ENCODE measurements around the gene PTPRN2. TPM values are rescaled to one million over a fixed set of nuclear protein-coding genes. Genes with fewer than 3 reads are reported as not detected.

PTPRN2 gene
- total RNA-seq, 2 donors from 2014 or later, result 30.3 to 40.7 TPM

DNA sequence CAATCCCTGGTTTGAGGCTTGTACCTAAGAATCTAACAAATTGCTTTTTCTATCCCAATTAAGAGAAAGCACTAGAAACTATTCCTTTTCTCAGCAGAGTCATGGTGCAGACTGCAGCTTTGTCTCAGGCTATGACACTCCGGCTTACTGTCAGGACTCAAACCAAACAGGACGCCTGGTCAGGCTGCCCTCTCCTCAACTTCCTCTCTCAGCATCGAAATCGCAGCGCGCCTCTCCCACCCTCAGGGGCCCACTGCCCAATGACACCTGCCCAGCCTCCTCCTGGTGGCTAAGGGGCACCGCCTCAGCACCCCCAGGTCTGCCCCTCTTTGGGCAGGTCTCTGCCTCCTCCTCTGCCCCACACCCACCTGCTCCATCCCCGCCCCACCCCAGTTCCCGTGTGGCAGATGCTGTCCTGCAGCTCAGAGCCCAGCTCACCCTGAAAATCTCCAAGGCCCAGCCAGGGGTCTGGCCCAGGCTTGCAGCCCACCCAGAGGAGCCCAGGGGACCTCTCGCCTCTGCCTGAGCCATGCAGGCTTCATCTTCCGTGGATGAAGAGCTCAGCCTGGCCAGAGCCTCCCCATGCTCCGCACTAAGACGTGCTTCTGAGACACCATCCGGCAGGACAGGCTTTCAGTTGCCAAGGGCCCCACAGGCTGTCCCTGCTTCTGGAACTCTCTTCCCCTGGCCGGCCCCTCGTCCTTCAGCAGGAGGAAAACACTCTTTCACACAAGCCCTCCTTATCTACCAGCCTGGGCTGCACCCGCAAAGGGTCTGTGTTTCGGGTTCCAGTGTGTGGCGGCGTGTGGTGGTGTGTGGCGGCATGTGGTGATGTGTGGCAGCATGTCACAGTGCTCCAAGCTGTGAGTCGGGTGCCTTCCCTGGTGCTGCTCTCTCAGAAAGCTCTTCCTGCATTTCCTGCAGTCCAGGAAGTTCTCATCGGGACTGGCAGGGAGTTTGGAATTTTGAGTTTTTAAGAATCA, 16.4 kb upstream of the PTPRN2 start:
- intact Hi-C loops (cut with DNase I, micrococcal nuclease), result no loop called here
- no peak for DNase-seq
- ATAC-seq, result no peak

DNA sequence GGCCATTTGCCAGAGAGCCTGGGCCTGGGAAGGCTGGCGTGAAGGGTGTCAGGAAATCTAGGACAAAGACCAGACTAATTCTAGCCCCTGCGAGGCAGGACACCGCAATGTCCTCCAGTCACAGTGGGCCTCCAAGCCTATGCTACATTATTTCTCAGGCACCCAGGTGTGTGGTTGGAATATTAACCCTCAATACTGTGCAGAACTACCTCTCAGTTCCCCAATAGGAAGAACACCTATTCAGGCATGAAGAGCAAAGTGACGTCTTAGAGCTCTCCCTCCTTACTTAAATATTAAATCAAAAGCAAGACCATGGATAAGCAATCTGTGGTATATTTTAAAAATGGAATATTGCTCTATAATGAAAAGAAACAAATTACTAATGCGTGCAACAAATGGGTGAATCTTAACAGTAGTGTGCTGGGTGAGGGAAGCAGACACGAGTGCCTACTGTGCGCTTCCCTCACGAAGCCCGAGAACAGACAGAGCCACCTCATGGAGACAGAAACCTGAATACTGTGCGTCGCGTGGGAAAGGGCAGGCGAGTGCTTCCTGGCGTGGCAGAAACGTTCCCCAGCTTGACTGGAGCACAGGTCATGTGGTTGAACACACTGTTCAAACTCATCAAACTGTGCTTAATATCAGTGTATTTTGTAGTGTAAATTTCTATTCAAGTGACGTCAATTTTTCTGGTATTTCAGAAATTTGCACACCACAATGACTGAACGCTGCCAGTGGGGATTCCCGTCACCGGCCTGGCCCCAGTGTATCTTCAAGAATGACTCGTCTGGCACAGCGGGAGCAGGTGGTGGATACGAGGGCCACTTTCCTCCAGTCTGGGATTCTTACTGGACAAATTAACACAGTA, 15.5 kb upstream of the PTPRN2 start:
- ATAC-seq (no peak), DNase-seq (no peak)
- intact Hi-C loops (cut with DNase I, micrococcal nuclease), result no loop called here

DNA sequence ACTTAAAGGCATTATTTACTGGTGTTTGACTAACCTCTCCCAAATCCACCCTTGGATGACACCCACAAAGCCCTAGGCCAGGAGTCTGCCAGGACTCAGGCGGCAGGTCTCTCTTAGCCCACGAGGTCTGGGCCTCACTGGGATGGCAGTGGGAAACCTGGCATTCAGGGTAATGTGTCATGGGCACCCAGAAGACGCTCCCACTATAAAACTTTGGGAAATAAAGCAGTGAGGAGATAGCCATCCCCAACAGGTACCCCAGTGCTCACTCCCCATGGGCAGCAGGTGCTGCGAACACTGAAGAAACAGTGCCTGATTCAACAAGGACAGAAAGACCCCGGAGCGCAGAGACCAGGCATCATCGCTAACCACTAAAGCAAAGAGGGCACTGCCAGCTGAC, 14.4 kb upstream of the PTPRN2 start:
- no peak for DNase-seq
- no peak for ATAC-seq

DNA sequence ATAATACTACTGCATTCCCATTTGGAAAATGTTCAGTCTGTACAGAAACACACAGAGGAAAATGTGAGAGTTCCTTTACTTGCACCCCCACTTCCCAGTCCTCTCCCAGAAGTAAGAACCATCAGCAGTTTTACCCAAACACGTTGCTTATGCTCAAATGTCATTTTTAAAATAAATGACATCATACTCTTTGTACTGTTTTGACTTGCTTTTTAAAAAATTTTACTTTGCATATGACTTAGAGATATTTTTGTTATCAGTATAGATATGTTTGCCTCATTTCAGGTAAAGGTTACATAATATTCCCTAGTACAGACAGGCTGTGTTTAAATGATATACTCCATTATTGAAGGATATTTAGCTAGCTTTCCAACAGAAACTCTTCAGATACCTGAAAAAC, 13.5 kb upstream of the PTPRN2 start:
- no peak for ATAC-seq
- DNase-seq, result no peak
- intact Hi-C loops (cut with DNase I, micrococcal nuclease), result no loop called here

More for the DNA sequence above, 14.4 kb upstream of the PTPRN2 start:
- intact Hi-C loops (cut with DNase I, micrococcal nuclease), result no loop called here

DNA sequence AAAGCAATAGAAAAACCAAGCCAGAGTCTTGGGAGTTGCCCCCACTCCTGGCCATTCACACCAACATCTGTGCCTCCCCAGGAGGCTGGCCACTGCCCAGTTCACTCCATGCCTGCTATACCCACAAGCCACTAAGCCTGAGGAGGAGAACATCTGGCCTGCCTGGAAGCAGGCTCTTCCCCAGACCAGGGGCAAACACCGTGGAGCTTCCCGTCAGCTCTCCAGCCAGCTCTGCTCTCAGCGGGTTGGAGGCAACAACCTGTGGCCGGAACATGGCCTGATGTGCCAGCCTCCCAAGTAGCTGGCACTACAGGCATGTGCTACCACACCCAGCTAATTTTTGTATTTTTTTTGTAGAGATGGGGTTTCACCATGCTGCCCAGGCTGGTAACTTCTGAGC, 9.1 kb upstream of the PTPRN2 start:
- no peak for ATAC-seq
- no peak for DNase-seq
- intact Hi-C loops (cut with DNase I, micrococcal nuclease), result no loop called here

DNA sequence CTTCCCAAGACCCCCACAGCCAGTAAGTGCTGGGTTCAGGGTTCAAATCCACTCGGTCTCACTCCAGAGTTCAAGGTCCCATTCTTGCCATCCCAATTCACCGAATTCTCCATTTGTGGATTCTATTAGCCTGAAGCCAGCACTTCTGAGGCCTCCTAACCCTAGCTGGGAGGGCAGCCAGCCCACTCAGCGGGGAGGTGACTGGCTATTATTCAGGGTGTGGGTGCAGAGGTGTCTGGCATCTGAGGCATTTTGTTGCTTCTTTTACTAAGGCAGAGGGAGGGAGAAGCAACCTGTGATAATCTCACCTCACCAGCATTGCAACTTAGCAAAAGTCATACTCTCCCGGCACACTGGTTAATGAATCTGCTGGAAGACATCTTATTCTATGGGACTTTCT, 8.7 kb upstream of the PTPRN2 start:
- no peak for ATAC-seq
- no peak for DNase-seq
- intact Hi-C loops (cut with DNase I, micrococcal nuclease), result no loop called here

DNA sequence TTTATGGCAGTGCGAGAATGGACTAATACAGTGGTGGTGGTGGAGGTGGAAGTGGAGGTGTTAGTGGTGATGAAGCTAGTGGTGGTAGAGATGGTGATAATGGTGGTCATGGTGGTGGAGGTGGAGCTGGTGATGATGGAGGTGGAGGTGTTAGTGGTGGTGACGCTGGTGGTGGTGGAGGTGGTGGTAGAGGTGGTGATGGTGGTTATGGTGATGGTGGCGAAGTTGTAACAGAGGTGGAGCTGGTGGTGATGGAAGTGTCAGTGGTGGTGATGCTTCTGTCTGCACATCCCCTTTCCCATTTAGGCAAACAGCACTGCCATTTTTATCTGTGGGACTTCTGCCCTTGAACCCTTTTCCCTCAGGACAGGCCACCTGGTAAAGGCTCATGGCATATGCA, 7.4 kb upstream of the PTPRN2 start:
- DNase-seq (no peak), ATAC-seq (no peak)
- intact Hi-C loops (cut with DNase I, micrococcal nuclease), result no loop called here

DNA sequence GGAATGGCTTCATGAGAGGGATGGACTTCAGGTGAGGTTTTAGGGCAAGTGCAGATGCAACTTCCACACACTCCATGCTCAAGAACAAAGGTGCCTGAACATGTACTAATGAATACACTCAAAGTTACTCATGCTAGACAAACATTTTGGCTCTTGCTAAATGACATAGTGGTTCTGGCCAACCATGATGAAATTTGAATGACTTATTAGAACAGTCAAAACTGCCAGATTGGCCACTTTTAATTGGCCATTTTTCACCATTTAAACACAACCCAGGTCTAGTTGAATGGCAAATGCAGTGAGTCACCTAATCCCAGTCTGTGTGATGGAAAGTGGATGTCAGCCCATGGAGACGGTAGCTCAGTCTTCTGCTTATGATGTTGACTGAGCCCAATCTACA, 4.9 kb upstream of the PTPRN2 start:
- intact Hi-C loops (cut with DNase I, micrococcal nuclease), result no loop called here
- DNase-seq (no peak), ATAC-seq (no peak)

DNA sequence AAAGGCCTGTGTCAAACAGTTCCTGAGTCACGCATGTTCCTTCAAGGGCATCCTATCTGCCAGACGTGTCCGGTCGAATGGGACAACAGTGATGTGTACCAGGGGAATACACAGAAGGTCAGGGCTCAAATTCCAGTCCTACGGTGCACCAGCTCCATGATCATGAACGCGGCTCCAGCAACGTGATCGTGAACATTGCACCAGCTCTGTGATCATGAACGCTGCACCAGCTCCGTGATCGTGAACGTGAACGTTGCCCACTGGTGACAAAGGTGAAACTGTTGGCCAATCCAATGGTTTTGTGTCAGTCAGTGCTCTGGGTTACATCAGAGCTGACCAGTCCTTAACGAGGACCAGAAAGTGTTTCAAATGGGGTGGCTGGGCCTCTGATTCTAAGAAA, 4.3 kb upstream of the PTPRN2 start:
- intact Hi-C loops (cut with DNase I, micrococcal nuclease), result no loop called here
- DNase-seq (no peak), ATAC-seq (no peak)

DNA sequence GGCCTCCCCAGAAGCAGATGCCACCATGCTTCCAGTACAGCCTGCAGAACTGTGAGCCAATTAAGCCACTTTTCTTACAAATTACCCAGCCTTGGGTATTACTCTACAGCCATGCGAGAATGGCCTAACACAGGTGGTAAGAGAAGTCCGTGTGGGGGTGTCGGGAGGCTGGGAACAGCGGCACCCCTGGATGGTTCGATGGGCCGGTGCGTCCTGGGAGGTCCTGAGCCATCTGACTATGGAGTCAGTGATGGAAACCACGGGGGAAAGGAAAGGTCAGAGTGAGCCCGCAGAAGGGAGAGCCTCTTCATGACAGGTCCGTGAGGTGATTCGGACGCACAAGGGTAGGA, 2.5 kb upstream of the PTPRN2 start:
- intact Hi-C loops (cut with DNase I, micrococcal nuclease), result no loop called here
- DNase-seq (no peak), ATAC-seq (no peak)

DNA sequence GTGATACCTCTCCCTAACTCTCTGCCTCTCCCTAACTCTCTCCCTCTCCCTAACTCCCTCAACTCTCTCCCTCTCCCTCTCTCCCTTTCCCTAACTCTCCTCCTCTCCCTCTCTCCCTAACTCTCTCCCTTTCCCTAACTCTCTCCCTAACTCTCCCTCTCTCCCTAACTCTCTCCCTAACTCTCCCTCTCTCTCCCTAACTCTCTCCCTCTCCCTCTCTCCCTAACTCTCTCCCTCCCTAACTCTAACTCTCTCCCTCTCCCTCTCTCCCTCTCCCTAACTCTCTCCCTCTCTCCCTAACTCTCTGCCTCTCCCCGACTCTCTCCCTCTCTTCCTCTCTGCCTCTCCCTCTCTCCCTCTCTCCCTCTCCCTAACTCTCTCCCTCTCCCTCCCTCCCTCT, 2.0 kb upstream of the PTPRN2 start:
- intact Hi-C loops (cut with DNase I, micrococcal nuclease), result no loop called here
- ATAC-seq (no peak), DNase-seq (no peak)

DNA sequence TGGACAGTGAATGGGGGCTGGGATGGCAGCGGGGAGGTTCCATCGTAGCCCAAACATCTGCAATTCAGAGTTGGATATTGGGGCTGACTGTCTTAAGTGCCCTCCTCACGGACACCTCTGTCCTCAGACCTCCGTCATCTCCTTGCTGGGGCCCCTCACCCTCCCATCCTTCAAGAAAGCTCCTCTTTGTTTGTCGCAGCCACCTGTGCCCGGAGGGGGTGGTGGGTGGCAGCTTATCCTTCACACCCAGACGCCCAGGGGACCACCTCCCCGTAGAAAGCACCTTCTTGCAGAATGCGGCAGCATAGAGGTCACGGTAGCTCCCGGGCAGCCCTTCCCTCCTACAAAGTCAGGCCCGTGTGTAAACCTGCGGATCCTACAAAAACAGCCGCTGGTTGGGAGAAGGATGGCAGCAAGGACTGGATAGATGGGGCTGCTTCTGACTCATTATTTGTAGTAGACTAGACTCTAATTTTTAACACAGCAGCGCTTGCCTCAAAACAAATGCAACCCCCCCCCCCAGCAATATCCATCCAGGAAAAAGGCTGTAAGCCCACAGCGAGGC, 1.3 kb upstream of the PTPRN2 start:
- DNase-seq (no peak), ATAC-seq (no peak)
- intact Hi-C loops (cut with DNase I, micrococcal nuclease), result no loop called here

DNA sequence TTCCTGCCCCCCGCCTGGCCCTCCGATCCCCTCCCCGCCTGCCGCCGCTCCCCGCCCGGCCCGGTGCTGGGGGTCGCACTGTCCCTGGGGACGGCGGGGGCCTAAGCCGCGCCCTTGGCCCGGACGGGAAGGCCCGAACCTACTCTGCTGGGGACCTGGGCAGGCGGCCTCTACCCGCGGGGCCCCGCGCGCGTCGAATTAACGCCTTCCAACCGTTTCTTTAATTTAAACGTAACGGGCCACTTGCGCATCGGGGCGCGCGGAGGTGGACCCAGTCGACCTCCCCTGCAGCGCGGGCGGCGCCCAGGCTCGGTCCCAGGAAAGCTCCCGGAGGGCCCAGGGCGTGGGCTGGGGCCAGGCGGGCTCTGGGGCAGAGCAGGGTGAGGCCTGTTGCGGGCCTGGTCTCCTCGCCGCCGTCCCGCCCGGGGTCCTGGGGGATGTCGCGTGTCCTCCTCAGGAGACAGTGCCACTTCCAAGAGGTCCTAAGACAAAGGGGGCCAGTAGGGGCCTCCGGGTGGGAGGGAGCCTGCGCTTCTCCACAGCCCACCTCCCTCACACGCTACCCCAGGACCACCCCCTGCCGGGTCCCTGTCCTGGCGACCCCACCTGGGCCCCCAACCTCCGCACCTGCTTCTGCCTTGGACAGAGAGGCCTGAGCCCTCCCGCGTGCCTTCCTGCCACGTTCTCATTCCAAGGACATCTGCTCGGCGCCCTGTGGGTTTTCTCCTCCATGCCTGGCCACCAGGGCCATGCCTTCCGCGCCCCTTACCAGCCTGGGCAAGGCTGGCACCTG, 658 bp upstream of the PTPRN2 start:
- intact Hi-C loops (cut with DNase I, micrococcal nuclease), result no loop called here
- DNase-seq, result no peak
- no peak for ATAC-seq

DNA sequence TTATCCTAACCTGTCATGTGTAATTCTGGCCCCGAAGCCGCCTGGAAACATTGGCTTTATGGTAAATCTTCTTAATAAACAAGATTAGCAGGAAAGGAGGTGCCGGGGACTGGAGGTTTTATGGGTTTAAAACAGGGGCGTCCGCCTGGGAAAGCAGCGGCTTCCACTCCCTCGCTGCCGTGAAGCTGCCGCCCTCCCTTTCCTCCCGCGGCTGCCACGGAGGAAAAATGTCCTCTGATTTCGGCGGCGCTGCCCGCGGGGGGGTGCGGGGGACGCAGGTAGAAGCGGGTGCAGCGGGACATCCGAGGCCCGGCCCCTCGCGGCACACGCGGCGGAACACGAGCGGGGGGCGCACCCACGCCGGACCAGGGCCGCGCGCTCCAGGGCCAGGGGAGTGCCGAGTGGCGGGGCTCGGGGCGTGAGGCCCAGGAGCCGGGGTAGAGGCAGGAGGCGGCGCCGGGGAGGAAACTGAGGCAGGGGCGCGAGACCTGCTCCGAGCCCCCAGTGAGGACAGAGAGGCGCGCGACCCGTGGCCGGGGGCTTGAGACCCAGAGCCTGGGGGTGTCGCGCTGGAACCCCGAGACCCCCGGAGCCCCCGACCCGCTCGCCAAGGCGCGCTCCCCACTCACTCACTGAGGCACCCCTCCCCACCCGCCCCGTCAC, 993 bp downstream of the PTPRN2 start:
- intact Hi-C loops (cut with DNase I, micrococcal nuclease), result no loop called here

DNA sequence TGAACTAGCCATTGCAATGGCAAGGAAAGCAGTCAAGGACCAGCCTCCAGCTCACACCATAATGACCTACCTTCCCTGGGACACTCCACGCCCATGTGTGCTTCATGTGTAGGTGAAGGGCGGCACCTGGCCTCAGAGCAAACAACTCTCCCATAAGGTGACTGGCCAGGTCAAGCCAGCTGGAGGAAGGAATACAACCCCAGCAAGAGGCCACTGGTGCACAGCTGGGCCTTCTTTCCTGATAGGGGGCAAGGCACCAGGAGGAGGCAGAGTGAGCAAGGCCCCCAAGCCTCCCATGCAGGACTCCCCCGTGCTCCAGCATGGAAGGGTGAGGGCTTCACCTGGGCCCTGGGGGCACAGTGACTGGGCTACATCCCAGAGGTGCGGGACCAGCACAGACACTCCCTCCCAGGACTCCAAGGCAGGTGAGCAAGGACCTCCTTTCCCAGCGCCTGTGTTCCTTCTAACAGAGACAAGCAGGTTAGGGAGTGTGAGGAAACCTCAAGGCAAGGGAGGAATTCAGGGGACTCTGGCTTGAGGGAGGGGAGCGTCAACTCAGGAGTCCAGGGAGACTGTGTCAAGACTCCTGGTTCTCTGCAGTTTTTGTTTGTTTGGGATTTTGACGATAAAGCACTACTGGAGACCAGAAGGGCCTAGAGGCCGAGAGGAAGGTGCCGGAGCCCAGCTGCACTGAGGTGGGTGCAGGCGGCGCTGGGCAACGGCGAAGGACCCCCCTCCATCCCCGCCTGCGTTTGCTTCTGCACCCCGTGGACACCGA, 1.7 kb downstream of the PTPRN2 start:
- ATAC-seq (peak; percentile 55), DNase-seq (peak; percentile 50 to 60)
- intact Hi-C loops (cut with DNase I, micrococcal nuclease), result no loop called here

More for the DNA sequence above, 993 bp downstream of the PTPRN2 start:
- ATAC-seq (no peak), DNase-seq (peak in 1 of 2 donors; percentile 20)

DNA sequence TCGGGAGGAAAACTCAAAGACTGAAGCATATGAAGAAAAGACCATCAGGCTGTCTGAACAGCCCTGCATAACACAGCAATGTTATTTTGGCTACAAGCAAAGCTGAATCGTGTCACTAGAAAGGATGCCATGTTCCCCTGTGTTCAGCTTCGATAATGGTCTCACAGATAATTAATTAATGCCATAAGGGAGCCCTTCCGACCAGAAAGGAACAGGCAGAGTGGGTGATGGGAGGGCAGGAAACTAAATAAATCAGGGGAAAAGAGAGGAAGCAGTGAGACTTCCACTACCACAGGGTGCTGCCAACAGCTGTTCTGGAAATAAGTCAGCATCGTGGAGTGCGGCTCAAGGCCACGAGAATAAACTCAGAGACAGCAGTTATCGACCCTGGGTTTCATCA, 3.2 kb downstream of the PTPRN2 start:
- no peak for ATAC-seq
- intact Hi-C loops (cut with DNase I, micrococcal nuclease), result no loop called here
- DNase-seq, result no peak

DNA sequence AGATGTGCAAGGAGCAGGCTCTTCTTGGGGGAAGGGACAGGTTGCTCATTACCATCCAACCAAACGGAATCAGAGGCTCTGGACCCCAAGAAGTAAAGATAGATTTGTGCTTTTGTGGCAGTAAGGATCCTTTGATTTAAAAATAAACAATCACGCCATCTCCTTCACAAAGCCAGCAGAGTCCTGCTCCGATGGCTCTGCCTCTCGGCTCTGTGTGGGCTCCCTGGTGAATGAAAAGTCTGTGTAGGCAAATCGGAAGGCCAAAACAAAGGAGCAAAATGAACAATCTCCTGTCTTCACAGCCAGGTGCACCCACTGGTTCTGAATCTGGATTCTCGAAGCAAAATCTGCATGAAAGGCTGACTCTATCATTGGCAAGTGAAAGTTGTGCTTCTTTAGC, 3.8 kb downstream of the PTPRN2 start:
- ATAC-seq (no peak), DNase-seq (no peak)
- intact Hi-C loops (cut with DNase I, micrococcal nuclease), result no loop called here

DNA sequence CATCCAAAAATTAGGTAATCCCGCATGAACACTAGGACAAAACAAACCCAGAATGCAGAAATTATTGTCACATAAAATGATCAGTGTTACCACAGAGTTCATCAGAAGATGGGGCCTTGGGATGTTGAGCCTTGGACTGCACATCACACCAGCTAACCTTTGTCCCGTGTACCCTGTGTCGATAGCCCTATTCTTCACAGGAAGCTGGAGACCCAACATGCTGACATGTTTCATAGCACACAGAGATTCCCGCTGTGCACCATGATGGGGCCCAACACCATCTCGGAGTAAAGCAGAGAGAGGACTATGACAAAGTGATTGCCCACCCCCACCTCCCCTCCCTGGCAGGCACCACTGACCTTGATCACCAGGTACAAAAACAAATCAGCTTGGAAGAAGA, 4.5 kb downstream of the PTPRN2 start:
- DNase-seq (no peak), ATAC-seq (no peak)

More for the DNA sequence above, 4.5 kb downstream of the PTPRN2 start:
- intact Hi-C loops (cut with DNase I, micrococcal nuclease), result no loop called here
